ENCODE results near the gene RASAL3. TPM values are rescaled to one million over a fixed set of nuclear protein-coding genes. Genes with fewer than 3 reads are reported as not detected.
"Not testable (repeated sequence)": the region's sequence is repeated elsewhere in the genome, so short reads cannot be mapped to it uniquely, and the experiment has no call there.

RASAL3 gene
- total RNA-seq, 1 donor from 2014 or later, result 16.9 TPM

- DNase-seq (ENCODE audit: low read depth in 2 of 2), result no peak
Measured at GRCh38 chr19:15421136-15421695, 43.1 kb downstream of the RASAL3 start.

- peak in 1 of 2 donors; percentile 6 for DNase-seq (ENCODE audit: low read depth in 2 of 2)
Measured at GRCh38 chr19:15419413-15420025, 44.8 kb downstream of the RASAL3 start.

GRCh38 chr19:15418579-15419412 is 45.5 kb downstream of the RASAL3 start, which contains the start of gene AKAP8L:
TSS of gene AKAP8L (minus strand) at chr19:15418988. CDS start at chr19:15418923, 65 bp downstream.
- DNase-seq (ENCODE audit: low read depth in 2 of 2), result peak; percentile 100

GRCh38 chr19:15418231-15418578 is 46.1 kb downstream of the RASAL3 start:
- DNase-seq (ENCODE audit: low read depth in 2 of 2), result peak; percentile 21 to 29

GRCh38 chr19:15417699-15418098 is 46.6 kb downstream of the RASAL3 start:
- peak; percentile 30 to 36 for DNase-seq (ENCODE audit: low read depth in 2 of 2)

GRCh38 chr19:15412832-15413231 is 51.5 kb downstream of the RASAL3 start:
- no peak for DNase-seq (ENCODE audit: low read depth in 2 of 2)

GRCh38 chr19:15411351-15411750 is 53.0 kb downstream of the RASAL3 start:
- not testable (repeated sequence) for DNase-seq (ENCODE audit: low read depth in 2 of 2)

GRCh38 chr19:15404780-15405211 is 59.5 kb downstream of the RASAL3 start:
- no peak for DNase-seq (ENCODE audit: low read depth in 2 of 2)

- DNase-seq (ENCODE audit: low read depth in 2 of 2), result no peak
Measured at GRCh38 chr19:15404097-15404779, 60.1 kb downstream of the RASAL3 start.

- DNase-seq (ENCODE audit: low read depth in 2 of 2), result no peak
Measured at GRCh38 chr19:15403151-15403531, 61.2 kb downstream of the RASAL3 start.

GRCh38 chr19:15402411-15403150 is 61.8 kb downstream of the RASAL3 start:
- no peak for DNase-seq (ENCODE audit: low read depth in 2 of 2)

Other genes with a start within 250 kb of the RASAL3 start
- gene EPHX3, start 232.1 kb downstream of the RASAL3 start, total RNA-seq, result under 0.01 TPM in 1 of 2 replicates, not detected in the other
- 6.3 and 9.9 TPM in 2 replicates for gene BRD4, start 132.0 kb downstream of the RASAL3 start, total RNA-seq
- 10.5 and 11.1 TPM in 2 replicates for gene AKAP8, start 84.8 kb downstream of the RASAL3 start, total RNA-seq
- 28.8 and 39.9 TPM in 2 replicates for gene AKAP8L, start 45.6 kb downstream of the RASAL3 start, total RNA-seq
- 3.9 and 5.6 TPM in 2 replicates for gene WIZ, start 14.6 kb downstream of the RASAL3 start, total RNA-seq
- not detected in 2 replicates for gene PGLYRP2, start 15.0 kb upstream of the RASAL3 start, total RNA-seq
- gene CYP4F22, start 44.0 kb upstream of the RASAL3 start, total RNA-seq, result not detected in 2 replicates
- not detected in 2 replicates for gene CYP4F8, start 150.7 kb upstream of the RASAL3 start, total RNA-seq
- gene CYP4F3, start 176.4 kb upstream of the RASAL3 start, total RNA-seq, result not detected in 2 replicates
- not detected in 2 replicates for gene CYP4F12, start 208.5 kb upstream of the RASAL3 start, total RNA-seq

Measured in lung microvascular endothelial cell (primary cell).